ENCODE data around the gene IL19. TPM values are rescaled to one million over a fixed set of nuclear protein-coding genes. Genes with fewer than 3 reads are reported as not detected.

Gene IL19
- total and polyA plus RNA-seq, 4 donors, result not detected

GRCh38 chr1:206828765-206829164, 58.2 kb downstream of the IL19 start:
- Histone ChIP-seq H3K4me3 (ENCODE audit: low read depth in 1 of 3, low read length in 3 of 3) (no peak overlapping the region), H3K4me1 (ENCODE audit: control insufficient read depth in 4 of 4, insufficient read depth in 4 of 4, low read length in 3 of 4) (peaks cover 0 to 2% (median 0%) of the 10 kb centered on the region in 4 donors), H3K27ac (ENCODE audit: low read depth in 1 of 2, low read length in 2 of 2) (no peak overlapping the region), H3K27me3 (ENCODE audit: control insufficient read depth in 4 of 4, insufficient read depth in 4 of 4, low read length in 3 of 4) (peaks cover 0 to 2% (median 0%) of the 10 kb centered on the region in 4 donors), H3K9ac (ENCODE audit: low read depth in 1 of 2, low read length in 2 of 2) (no peak overlapping the region), H3K36me3 (ENCODE audit: control insufficient read depth in 4 of 4, insufficient read depth in 3 of 4, low read depth in 1 of 4, low read length in 3 of 4) (no peaks in the 10 kb centered on the region), H3K9me3 (ENCODE audit: control insufficient read depth in 4 of 4, low read length in 3 of 4) (no peaks in the 10 kb centered on the region)
- DNase-seq (ENCODE audit: low spot score), result no peak
- WGBS, result 80% methylated on average over 4 of the region's 4 CpGs
- TF ChIP-seq RAD21 (IDR thresholded peaks at IDR 0.05) (no peak), HNF4A (conservative IDR thresholded peaks at IDR 0.05) (no peak), REST (IDR thresholded peaks at IDR 0.05) (no peak), GABPA (IDR thresholded peaks at IDR 0.05 in 1 of 2, conservative IDR thresholded peaks at IDR 0.05 in 1 of 2) (no peak), SP1 (IDR thresholded peaks at IDR 0.05) (no peak), TAF1 (conservative IDR thresholded peaks at IDR 0.05) (no peak), ATF3 (IDR thresholded peaks at IDR 0.05) (no peak), ZBTB33 (IDR thresholded peaks at IDR 0.05) (no peak), NR2F2 (IDR thresholded peaks at IDR 0.05) (no peak), FOXA1 (IDR thresholded peaks at IDR 0.05) (no peak), HNF4G (IDR thresholded peaks at IDR 0.05) (no peak), YY1 (IDR thresholded peaks at IDR 0.05) (no peak), EGR1 (IDR thresholded peaks at IDR 0.05; ENCODE audit: low read depth in 2 of 2) (no peak), JUND (IDR thresholded peaks at IDR 0.05) (no peak)
- TF ChIP-seq, protein P1, sequence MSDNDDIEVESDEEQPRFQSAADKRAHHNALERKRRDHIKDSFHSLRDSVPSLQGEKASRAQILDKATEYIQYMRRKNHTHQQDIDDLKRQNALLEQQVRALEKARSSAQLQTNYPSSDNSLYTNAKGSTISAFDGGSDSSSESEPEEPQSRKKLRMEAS (IDR thresholded peaks at IDR 0.05), result no peak
- TF ChIP-seq, protein P2, sequence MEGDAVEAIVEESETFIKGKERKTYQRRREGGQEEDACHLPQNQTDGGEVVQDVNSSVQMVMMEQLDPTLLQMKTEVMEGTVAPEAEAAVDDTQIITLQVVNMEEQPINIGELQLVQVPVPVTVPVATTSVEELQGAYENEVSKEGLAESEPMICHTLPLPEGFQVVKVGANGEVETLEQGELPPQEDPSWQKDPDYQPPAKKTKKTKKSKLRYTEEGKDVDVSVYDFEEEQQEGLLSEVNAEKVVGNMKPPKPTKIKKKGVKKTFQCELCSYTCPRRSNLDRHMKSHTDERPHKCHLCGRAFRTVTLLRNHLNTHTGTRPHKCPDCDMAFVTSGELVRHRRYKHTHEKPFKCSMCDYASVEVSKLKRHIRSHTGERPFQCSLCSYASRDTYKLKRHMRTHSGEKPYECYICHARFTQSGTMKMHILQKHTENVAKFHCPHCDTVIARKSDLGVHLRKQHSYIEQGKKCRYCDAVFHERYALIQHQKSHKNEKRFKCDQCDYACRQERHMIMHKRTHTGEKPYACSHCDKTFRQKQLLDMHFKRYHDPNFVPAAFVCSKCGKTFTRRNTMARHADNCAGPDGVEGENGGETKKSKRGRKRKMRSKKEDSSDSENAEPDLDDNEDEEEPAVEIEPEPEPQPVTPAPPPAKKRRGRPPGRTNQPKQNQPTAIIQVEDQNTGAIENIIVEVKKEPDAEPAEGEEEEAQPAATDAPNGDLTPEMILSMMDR (IDR thresholded peaks at IDR 0.05; ENCODE audit: low read depth, low read length, missing input control), result no peak

DNA sequence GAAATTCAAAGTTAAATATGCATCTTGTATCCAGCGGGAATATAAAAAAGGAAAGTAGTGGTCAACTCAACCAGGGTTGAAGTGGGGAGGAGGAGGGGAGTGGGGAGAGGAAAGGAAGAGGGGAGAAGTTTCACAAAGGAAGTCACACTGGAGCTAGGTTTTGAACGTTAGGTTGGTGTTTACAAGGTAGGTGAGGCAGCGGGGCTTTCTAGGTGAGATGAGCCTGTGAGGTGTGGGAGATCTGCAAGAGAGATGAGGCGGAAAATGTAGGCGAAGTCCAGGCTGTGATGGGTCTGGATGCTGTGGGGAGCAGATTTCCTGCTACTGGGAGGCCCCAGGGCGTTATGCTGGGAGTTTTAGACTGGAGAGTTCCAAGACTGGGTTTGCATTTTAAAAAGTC, 58.7 kb downstream of the IL19 start:
- TF ChIP-seq TAF1 (conservative IDR thresholded peaks at IDR 0.05), result no peak
- no peak for TF ChIP-seq JUND (IDR thresholded peaks at IDR 0.05)
- no peak for TF ChIP-seq EGR1 (IDR thresholded peaks at IDR 0.05; ENCODE audit: low read depth in 2 of 2)
- no peak for TF ChIP-seq NR2F2 (IDR thresholded peaks at IDR 0.05)
- TF ChIP-seq, protein P1 (IDR thresholded peaks at IDR 0.05), result no peak
- TF ChIP-seq REST (IDR thresholded peaks at IDR 0.05), result no peak
- TF ChIP-seq FOXA2 (IDR thresholded peaks at IDR 0.05), result no peak
- DNase-seq (ENCODE audit: low spot score), result no peak
- Histone ChIP-seq H3K4me3 (ENCODE audit: low read depth in 1 of 3, low read length in 3 of 3) (no peak overlapping the region), H3K4me1 (ENCODE audit: control insufficient read depth in 4 of 4, insufficient read depth in 4 of 4, low read length in 3 of 4) (no peaks in the 10 kb centered on the region), H3K27me3 (ENCODE audit: control insufficient read depth in 4 of 4, insufficient read depth in 4 of 4, low read length in 3 of 4) (peaks cover 0 to 2% (median 0%) of the 10 kb centered on the region in 4 donors), H3K9ac (ENCODE audit: low read depth in 1 of 2, low read length in 2 of 2) (no peak overlapping the region), H3K9me3 (ENCODE audit: control insufficient read depth in 4 of 4, low read length in 3 of 4) (no peaks in the 10 kb centered on the region), H3K36me3 (ENCODE audit: control insufficient read depth in 4 of 4, insufficient read depth in 3 of 4, low read depth in 1 of 4, low read length in 3 of 4) (no peaks in the 10 kb centered on the region), H3K27ac (ENCODE audit: low read depth in 1 of 2, low read length in 2 of 2) (no peak overlapping the region)
- WGBS, result 69% methylated on average over 6 of the region's 6 CpGs

All from liver (tissue), 9 donors.